GM18951 (cell line): ENCODE data around the gene TNFAIP8L1.

Experiments used
- POLR2A ChIP-seq: IDR thresholded peaks from 4 replicates; pipeline ENCODE4 v1.6.1; 2011; ENCODE audit warnings: mild to moderate bottlenecking; ENCODE audit not compliant: insufficient read length, insufficient read depth; ENCODE audit errors: extremely low read depth
- in situ Hi-C: fragments of 300-500 bp; cut with MboI; formaldehyde crosslinking; loops from one replicate; pipeline ENCODE4 v1.12.0; 2022; ENCODE audit warnings: low sequenced_read_pairs, mixed read lengths, inconsistent platforms; ENCODE audit not compliant: unreplicated experiment

Gene TNFAIP8L1

DNA sequence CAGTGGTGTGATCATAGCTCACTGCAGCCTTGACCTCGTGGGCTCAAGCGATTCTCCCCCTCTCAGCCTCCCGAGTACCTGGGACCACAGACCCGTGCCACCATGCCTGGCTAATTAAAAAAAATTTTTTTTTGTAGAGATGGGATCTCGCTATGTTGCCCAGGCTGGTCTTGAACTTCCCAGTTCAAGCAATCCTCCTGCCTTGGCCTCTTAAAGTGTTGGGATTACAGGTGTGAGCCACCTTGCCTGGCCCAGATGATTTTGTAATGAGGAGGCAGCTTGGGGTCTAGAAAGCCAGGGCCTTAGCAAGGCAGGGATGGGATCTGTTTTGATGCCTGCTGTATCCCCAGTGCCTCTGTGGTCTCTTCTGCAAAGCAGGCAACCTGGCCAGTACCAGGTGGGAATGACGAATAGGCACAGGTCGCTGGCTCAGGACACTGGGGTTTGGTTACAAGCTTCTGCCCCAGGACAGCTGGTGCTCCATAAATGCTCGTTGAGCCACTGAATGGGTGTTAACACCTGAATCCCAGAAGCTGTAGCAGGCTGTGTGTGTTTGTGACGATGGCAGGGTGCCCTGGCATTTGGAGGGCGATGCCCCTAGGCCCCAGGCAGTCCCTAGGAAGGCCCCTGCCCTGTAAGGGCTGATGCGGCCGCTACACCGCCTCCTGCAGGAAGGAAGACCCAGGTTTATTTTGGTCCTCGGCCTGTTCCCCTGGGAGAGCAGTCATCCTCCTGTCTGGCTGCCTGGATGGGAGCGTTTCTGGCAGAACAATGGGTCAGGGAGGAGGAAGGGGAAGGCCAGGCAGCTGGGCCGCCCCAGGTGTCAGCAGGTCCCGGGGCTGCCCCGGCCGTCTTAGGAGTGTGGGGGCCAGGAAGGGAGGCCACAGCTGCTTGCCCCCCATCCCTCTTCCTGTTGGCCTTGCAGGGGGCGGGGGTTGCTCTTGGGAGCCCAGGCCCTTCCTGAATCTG lies 8.6 kb downstream of the TNFAIP8L1 start:
- TF ChIP-seq POLR2A: no peak
- in situ Hi-C loops: no loop called here

DNA sequence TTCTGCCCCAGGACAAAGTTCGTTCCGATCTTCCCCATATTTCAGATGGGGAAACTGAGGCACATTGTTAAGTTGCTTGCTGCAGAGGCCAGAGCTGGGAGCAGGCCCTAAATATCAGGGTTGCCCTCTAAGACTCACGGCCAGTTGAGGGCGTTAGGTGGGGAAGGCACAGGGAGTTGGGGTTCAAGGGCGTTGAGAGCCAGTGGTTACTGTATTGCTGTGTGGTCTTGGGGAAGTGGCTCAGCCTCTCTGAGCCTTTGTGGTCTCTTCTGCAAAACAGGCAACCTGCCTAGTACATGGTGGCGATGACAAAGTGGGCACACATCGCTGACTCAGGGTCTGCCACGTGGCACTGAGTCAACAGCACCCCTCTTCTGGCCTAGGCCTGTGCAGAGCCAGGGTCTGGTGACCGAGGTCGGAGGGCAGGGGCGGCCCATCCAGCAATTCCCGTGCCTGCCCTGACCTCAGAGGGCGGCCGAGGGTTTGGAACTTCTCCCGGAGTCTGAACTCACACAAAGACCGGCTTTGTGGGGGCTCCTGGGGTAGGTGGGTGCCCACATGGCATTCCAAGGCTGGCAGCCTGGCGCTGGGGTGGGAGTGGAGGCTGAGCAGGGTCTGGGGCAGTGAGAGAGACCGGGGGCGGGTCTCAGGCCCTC lies 10.2 kb downstream of the TNFAIP8L1 start:
- no peak for TF ChIP-seq POLR2A
- in situ Hi-C loops: no loop called here

DNA sequence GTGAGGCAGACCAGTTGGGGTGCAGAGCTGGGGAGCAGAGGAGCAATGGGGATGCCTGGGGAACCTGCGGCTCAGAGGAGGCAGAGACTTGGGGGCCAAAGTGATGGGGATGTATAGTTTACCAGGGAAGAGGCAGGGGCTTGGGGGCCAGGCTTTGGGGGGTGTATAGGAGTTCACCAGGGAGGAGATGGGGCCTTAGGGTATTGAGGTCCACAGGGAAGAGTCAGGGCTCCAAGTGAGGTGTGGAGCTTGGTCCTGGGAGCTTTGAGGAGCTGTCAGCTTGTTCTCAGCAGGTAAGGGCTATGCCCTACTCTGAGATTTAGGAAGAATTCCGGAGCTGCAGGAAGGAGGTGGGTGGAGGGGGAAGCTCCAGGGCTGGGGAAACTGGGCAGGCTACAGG lies 10.8 kb downstream of the TNFAIP8L1 start:
- in situ Hi-C loops: no loop called here
- TF ChIP-seq POLR2A: no peak

DNA sequence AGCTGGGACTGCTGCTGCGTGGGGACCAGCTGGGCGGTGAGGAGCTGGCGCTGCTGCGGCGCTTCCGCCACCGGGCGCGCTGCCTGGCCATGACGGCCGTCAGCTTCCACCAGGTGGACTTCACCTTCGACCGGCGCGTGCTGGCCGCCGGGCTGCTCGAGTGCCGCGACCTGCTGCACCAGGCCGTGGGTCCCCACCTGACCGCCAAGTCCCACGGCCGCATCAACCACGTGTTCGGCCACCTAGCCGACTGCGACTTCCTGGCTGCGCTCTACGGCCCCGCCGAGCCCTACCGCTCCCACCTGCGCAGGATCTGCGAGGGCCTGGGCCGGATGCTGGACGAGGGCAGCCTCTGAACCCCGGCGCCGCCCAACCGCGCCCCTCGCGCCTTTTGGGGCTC lies 12.8 kb downstream of the TNFAIP8L1 start:
- in situ Hi-C loops: no loop called here
- no peak for TF ChIP-seq POLR2A

DNA sequence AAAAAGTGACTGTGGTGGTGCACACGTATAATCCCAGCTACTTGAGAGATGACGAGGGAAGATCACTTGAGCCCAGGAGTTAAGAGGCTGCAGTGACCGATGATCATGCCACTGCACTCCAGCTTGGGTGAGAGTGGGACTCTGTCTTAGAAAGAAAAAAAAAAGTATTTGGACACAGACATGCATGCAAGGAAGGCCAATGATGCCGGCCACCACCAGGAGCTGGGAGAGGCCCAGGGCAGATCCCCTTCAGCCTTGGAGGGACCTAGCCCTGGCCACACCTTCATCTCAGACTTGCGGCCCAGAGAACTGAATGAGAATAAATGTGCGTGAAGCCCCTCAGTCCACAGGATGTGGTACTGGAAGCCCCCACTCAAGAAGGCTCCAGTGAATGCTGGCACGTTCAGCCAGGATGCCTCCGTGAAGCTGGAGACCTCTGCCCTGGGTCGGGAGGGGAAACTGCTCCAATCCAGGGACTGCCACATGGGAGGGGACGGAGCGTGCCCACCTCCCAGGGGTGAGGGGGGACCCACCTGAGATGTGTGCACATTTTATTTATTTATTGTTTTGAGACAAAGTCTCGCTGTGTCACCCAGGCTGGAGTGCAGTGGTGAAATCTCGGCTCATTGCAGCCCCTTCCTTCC lies 14.6 kb downstream of the TNFAIP8L1 start:
- peak; percentile 3 for TF ChIP-seq POLR2A
- in situ Hi-C loops: no loop called here

DNA sequence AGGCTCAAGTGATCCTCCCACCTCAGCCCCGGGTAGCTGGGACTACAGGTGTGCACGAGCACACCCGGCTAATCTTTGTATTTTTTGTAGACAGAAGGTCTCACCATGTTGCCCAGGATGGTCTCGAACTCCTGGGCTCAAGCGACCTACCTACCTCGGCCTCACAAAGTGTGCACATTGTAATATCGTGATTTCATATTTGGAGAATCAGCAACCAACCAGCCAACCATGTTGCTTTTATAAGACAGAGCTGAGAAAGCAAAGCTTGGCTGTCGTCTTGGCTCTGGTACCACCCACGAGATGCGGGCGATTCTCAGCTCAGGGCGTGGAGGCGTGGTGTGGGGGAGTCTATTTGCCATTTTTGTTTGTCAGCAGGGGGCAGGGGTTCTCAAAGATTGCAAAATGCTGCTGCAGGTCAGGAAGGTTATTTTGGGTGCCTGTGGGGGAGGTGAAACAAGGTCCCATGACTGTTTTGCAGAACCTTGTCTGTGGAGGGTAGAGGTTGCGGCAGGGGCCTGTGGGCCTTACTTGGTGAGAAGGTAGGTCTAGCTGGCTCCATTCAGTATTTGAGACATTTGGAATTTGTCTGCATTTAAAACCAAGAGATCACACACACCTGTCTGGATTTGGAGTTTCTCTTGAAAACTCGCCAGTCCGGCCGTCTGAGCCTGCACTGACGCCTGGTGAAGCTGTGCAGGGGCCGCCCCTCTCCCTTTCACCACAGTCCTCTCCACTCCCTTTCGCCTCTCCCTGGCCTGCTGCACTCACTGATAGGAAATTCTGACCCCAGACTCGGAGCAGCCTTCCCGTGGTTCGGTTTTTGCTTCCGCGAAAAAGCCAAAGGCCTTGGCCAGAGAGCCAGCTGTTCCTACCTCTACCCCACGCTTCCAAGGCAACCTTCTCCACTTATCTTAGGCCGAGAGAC lies 15.4 kb downstream of the TNFAIP8L1 start:
- in situ Hi-C loops: no loop called here
- TF ChIP-seq POLR2A: no peak

DNA sequence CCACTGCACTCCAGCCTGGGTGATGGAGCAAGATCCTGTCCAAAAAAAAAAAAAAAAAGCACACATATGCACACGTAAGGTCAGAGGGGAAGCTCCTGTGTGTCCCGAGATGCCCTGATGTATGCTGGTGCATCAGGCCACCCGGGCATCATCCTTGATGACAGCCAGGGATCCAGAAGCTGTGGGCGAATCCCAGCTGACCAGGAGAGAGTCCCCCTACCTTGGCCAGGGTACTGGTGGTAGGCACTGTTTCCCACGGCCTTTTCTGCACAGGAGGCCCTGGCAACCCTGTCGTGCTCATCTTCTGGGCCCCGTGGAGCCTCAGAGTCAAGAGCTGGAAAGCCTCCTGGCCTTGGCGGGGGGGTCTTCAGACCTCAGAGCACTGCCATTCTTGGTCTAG lies 16.8 kb downstream of the TNFAIP8L1 start:
- in situ Hi-C loops: no loop called here
- no peak for TF ChIP-seq POLR2A

DNA sequence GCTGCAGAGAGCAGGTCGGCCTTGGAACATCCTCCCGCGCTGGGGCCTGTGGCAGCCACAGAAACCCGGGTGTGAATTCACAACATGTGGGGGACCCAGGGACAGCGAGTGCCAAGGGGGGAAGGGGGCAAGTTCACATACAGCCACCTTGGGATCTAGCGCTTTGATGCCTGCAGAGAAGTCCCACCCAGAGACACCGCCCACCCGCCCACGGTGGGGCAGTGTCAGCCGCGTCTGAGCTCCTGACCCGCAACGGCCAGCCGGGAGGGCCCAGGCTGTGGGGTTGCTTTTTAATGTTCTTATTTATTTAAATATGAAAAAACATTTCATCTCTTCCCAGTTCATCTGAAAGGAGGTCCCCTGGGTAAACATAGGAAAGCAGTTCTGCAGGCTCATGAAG lies 17.9 kb downstream of the TNFAIP8L1 start:
- in situ Hi-C loops: no loop called here
- no peak for TF ChIP-seq POLR2A

DNA sequence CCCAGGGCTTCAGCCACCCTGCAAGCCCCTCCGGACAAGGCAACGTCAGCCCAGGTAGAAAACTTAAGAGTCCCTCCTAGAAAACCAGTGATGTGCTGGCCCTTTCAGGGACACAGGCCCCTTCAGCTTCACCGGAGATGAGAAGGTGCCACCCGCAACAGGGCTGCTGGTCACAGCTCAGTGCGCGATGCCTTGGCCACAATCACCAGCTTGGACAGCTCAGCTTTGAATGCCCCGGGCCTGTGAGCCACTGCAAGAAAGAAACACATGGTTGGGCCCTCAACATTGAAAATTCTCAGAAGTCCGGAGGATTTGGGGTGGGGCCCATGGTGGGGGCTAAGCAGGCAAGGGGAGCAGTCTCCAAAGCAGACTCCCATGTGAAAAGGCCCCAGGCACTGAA lies 18.5 kb downstream of the TNFAIP8L1 start:
- no peak for TF ChIP-seq POLR2A

DNA sequence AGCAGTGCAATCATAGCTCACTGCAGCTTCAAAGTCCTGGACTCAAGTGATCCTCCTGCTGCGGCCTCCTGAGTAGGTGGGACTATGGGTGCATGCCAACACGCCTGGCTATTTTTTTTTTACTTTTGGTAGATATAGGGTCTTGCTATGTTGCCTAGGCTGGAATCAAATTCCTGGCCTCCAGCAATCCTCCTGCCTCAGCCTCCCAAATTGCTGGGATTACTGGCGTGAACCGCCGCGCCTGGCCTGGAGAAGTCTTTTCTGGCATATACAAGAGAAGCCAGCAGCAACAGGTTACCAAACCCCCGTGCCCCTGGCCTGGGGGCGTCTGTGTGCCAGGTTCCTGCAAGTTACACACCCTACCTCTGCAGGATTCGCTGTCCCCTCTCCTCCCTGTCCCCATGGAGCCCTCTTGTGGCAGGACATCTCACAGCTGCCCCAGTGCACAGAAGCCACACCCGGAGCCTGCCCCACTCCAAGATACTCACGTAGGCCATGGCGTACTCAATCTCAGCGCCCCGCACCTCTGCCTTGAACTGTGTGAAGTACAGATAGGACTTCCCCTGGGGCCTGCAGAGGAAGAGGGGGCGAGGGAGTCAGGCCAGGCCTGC lies 21.0 kb downstream of the TNFAIP8L1 start:
- in situ Hi-C loops: no loop called here

More for the DNA sequence above, 18.5 kb downstream of the TNFAIP8L1 start:
- in situ Hi-C loops: no loop called here

DNA sequence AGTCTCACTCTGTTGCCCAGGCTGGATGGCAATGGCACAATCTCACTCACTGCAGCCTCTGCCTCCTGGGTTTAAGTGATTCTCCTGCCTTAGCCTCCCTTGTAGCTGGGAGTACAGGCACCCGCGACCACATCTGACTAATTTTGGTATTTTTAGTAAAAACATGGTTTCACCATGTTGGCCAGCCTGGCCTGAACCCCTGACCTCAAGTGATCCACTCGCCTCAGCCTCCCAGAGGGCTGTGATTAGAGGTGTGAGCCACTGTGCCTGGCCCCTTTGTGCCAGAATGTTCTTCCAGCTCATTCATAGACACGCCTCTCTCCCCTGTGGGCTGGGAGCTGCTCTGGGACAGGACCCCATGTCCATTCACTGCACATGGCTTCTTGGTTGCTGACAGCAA lies 21.7 kb downstream of the TNFAIP8L1 start:
- TF ChIP-seq POLR2A: no peak
- in situ Hi-C loops: no loop called here

More for the DNA sequence above, 21.0 kb downstream of the TNFAIP8L1 start:
- TF ChIP-seq POLR2A: no peak
